KMS-11 (cell line): ENCODE data around the gene LMOD1.

Source experiments
- H2AFZ ChIP-seq: fragments of 200-600 bp; sonication (generic); 2 replicates; pipeline ENCODE4 v1.6.1; 2016; ENCODE audit warnings: antibody characterized with exemption, mixed run types, low read depth
- H3K27ac ChIP-seq: fragments of 200-600 bp; sonication (generic); 2 replicates; pipeline ENCODE4 v1.6.1; 2016; ENCODE audit warnings: mild to moderate bottlenecking, mixed run types
- H3K27me3 ChIP-seq: fragments of 200-600 bp; sonication (generic); 2 replicates; pipeline ENCODE4 v1.6.1; 2017; ENCODE audit warnings: mild to moderate bottlenecking, low read depth, mixed run types, moderate library complexity; ENCODE audit not compliant: insufficient read depth
- H3K36me3 ChIP-seq: fragments of 200-600 bp; sonication (generic); 2 replicates; pipeline ENCODE4 v1.6.1; 2017; ENCODE audit warnings: mild to moderate bottlenecking, mixed run types; ENCODE audit not compliant: insufficient read depth
- H3K4me1 ChIP-seq: fragments of 200-600 bp; sonication (generic); 2 replicates; pipeline ENCODE4 v1.6.1; 2016; ENCODE audit warnings: mild to moderate bottlenecking, low read depth, mixed run types; ENCODE audit not compliant: poor library complexity, severe bottlenecking
- H3K4me2 ChIP-seq: fragments of 200-600 bp; sonication (generic); 2 replicates; pipeline ENCODE4 v1.7.0; 2016; ENCODE audit warnings: mild to moderate bottlenecking, mixed run types
- H3K4me3 ChIP-seq: fragments of 200-600 bp; sonication (generic); IDR thresholded peaks from 2 replicates; pipeline ENCODE4 v1.6.1; 2017; ENCODE audit warnings: low read depth, low read length, mixed read lengths; ENCODE audit not compliant: insufficient read depth
- H3K79me2 ChIP-seq: fragments of 200-600 bp; sonication (generic); 2 replicates; pipeline ENCODE4 v1.6.1; 2016; ENCODE audit warnings: low read depth, mixed run types; ENCODE audit not compliant: insufficient read depth
- H3K9ac ChIP-seq: fragments of 200-600 bp; sonication (generic); 2 replicates; pipeline ENCODE4 v1.6.1; 2016; ENCODE audit warnings: mild to moderate bottlenecking, mixed run types
- H4K20me1 ChIP-seq: fragments of 200-600 bp; sonication (generic); 2 replicates; pipeline ENCODE4 v1.6.1; 2016; ENCODE audit warnings: mild to moderate bottlenecking, mixed run types; ENCODE audit not compliant: insufficient read depth
- TF ChIP-seq, protein P1 (sequence below): fragments of 200-600 bp; sonication (generic); conservative IDR thresholded peaks from 2 replicates; pipeline ENCODE4 v1.6.1; 2017; ENCODE audit warnings: low read depth, mild to moderate bottlenecking, antibody characterized with exemption, low read length, moderate library complexity, mixed read lengths

The LMOD1 gene

DNA sequence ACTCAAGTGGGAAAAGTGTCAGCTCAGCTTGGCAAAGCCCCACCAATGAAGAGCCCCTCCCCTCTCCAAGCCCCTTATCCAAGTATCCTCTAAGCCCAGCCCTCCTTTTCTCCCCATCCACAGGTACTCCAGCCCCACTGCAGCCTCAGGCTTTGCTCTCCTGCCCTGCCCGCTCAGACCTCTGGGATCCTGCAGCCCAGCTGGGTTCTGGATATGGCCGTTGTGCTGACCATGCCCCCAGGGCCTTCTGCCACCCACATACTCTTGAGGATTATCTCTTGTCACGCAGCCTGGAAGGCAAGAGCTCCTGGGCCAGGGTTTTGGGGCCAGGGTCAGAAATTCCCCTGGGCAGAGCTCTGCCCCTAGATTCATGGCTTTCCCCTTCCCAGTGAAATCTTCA lies 52.9 kb downstream of the LMOD1 start:
- TF ChIP-seq, protein P1, sequence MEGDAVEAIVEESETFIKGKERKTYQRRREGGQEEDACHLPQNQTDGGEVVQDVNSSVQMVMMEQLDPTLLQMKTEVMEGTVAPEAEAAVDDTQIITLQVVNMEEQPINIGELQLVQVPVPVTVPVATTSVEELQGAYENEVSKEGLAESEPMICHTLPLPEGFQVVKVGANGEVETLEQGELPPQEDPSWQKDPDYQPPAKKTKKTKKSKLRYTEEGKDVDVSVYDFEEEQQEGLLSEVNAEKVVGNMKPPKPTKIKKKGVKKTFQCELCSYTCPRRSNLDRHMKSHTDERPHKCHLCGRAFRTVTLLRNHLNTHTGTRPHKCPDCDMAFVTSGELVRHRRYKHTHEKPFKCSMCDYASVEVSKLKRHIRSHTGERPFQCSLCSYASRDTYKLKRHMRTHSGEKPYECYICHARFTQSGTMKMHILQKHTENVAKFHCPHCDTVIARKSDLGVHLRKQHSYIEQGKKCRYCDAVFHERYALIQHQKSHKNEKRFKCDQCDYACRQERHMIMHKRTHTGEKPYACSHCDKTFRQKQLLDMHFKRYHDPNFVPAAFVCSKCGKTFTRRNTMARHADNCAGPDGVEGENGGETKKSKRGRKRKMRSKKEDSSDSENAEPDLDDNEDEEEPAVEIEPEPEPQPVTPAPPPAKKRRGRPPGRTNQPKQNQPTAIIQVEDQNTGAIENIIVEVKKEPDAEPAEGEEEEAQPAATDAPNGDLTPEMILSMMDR: no peak
- Histone ChIP-seq H2AFZ (no peak overlapping the region), H3K4me3 (no peak overlapping the region), H3K27ac (no peak overlapping the region), H3K9ac (no peak overlapping the region), H3K4me2 (no peak overlapping the region), H3K36me3 (no peaks in the 10 kb centered on the region), H3K79me2 (no peaks in the 10 kb centered on the region), H3K27me3 (no peaks in the 10 kb centered on the region), H3K4me1 (peaks cover 14% of the 10 kb centered on the region), H4K20me1 (no peaks in the 10 kb centered on the region)

DNA sequence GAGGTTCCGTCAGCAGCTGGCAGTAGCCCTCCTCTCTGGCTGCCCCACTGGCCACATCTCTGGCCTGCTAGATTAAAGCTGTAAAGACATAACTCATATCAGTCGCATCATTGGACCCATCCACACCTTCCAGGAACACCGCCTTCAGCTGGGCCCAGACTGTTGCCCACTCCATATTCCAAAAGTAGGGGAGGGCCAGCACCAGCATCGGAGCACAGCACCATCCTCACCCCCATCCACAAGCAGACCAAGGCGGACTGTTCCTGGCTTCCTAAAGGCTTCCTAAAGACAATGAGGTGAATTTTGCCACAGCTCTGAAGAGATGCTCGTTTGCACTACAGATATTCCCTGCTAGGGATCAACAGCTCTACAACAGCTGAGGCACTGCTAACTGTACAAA lies 54.1 kb downstream of the LMOD1 start:
- H4K20me1 ChIP-seq: no peaks in the 10 kb centered on the region
- H3K4me3 ChIP-seq: no peak overlapping the region
- no peak overlapping the region for H3K27ac ChIP-seq
- no peaks in the 10 kb centered on the region for H3K79me2 ChIP-seq
- H2AFZ ChIP-seq: no peak overlapping the region
- H3K4me2 ChIP-seq: no peak overlapping the region
- H3K9ac ChIP-seq: no peak overlapping the region
- no peaks in the 10 kb centered on the region for H3K36me3 ChIP-seq
- TF ChIP-seq, protein P1: no peak
- peaks cover 14% of the 10 kb centered on the region for H3K4me1 ChIP-seq
- H3K27me3 ChIP-seq: no peaks in the 10 kb centered on the region

DNA sequence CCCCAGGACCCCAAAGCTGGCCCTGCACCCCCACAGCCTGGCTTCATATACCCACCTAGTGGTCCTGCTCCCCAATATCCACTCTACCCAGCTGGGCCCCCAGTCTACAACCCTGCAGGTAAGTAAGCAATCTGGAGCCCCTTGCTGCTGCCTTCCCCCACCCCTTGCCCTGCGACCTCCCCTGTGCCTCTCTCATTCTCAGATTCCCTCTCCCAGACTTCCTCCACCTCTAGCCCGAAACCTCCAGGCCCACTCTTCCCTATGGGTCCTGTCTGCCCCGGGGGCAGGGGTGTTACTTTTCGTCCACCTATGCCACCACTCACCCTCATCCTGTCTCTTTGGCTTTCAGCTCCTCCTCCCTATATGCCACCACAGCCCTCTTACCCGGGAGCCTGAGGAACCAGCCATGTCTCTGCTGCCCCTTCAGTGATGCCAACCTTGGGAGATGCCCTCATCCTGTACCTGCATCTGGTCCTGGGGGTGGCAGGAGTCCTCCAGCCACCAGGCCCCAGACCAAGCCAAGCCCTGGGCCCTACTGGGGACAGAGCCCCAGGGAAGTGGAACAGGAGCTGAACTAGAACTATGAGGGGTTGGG lies 54.8 kb downstream of the LMOD1 start:
- no peaks in the 10 kb centered on the region for H4K20me1 ChIP-seq
- H3K4me3 ChIP-seq: no peak overlapping the region
- H2AFZ ChIP-seq: no peak overlapping the region
- no peaks in the 10 kb centered on the region for H3K36me3 ChIP-seq
- H3K4me1 ChIP-seq: peaks cover 8% of the 10 kb centered on the region
- H3K27ac ChIP-seq: no peak overlapping the region
- no peaks in the 10 kb centered on the region for H3K27me3 ChIP-seq
- no peaks in the 10 kb centered on the region for H3K79me2 ChIP-seq
- TF ChIP-seq, protein P1: no peak
- no peak overlapping the region for H3K9ac ChIP-seq
- H3K4me2 ChIP-seq: no peak overlapping the region

DNA sequence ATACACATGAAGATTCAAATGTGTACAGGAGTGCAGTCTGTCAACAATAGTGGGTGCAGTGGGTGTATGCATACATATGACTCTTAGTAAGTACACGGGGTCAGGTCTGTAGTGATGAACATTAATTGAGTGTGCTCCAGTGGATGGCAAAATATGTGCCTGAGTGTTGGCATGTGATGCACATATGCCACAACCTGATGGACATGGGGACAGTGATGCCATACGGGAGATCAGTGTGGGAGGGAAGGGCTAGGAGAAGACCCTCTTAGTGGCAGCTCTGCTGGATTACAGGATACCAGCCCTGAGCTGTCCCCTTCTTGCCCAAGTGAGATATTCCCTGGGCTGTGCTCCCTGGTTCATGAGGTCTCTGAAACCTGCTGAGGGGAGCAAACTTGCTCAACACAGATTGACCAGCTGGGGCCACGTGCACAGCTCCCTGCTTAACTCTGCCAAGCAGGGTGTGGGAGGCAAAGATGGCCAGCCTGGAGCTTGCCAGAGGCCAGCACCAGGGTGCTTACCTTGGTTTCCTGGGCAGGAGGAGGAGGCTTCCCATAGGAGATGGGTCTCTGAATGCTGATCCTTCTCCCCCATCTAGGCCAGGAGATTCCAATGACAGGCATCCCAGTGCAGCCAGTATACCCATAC lies 55.4 kb downstream of the LMOD1 start:
- TF ChIP-seq, protein P1: no peak
- Histone ChIP-seq H3K27me3 (no peaks in the 10 kb centered on the region), H3K4me3 (no peak overlapping the region), H4K20me1 (no peaks in the 10 kb centered on the region), H3K79me2 (no peaks in the 10 kb centered on the region), H3K36me3 (no peaks in the 10 kb centered on the region), H3K4me2 (no peak overlapping the region), H3K4me1 (peaks cover 2% of the 10 kb centered on the region), H3K9ac (no peak overlapping the region), H3K27ac (no peak overlapping the region), H2AFZ (no peak overlapping the region)
